Parathyroid adenoma (tissue), 2 donors: ENCODE measurements around the gene SMOC2.
"Not testable (repeated sequence)": the region's sequence is repeated elsewhere in the genome, so short reads cannot be mapped to it uniquely, and the experiment has no call there.

Experiments used
- H2AFZ ChIP-seq: fragments of 300-600 bp; sonication (generic); one replicate; pipeline ENCODE4 v1.7.0; 2017; ENCODE audit warnings: antibody characterized with exemption, mild to moderate bottlenecking
- H3K27ac ChIP-seq: fragments of 300-600 bp; sonication (generic); one replicate; pipeline ENCODE4 v1.7.0; 2017
- H3K27me3 ChIP-seq: fragments of 300-600 bp; sonication (generic); one replicate; pipeline ENCODE4 v1.7.0; 2017; ENCODE audit warnings: low read length; ENCODE audit not compliant: control insufficient read depth, insufficient read depth
- H3K36me3 ChIP-seq: fragments of 300-600 bp; sonication (generic); one replicate; pipeline ENCODE4 v1.7.0; 2017; ENCODE audit warnings: low read length; ENCODE audit not compliant: control insufficient read depth, insufficient read depth
- H3K4me1 ChIP-seq: fragments of 300-600 bp; sonication (generic); one replicate; pipeline ENCODE4 v1.7.0; 2017; ENCODE audit warnings: control low read depth
- H3K4me2 ChIP-seq: fragments of 300-600 bp; sonication (generic); one replicate; pipeline ENCODE4 v1.7.0; 2017; ENCODE audit warnings: low read length
- H3K4me3 ChIP-seq: fragments of 300-600 bp; sonication (generic); one replicate; pipeline ENCODE4 v1.7.0; 2017; ENCODE audit warnings: low read depth, low read length
- H3K79me2 ChIP-seq: fragments of 300-600 bp; sonication (generic); one replicate; pipeline ENCODE4 v1.7.0; 2017; ENCODE audit warnings: control low read depth
- H3K9ac ChIP-seq: fragments of 300-600 bp; sonication (generic); one replicate; pipeline ENCODE4 v1.7.0; 2017; ENCODE audit warnings: mild to moderate bottlenecking
- H3K9me3 ChIP-seq: fragments of 300-600 bp; sonication (generic); one replicate; pipeline ENCODE4 v1.7.0; 2017; ENCODE audit warnings: low read length; ENCODE audit not compliant: control insufficient read depth
- CTCF ChIP-seq: fragments of 300-600 bp; sonication (generic); IDR thresholded peaks from one replicate; pipeline ENCODE4 v1.7.0; 2017; ENCODE audit warnings: antibody characterized with exemption, mild to moderate bottlenecking
- donor health status: primary hyperparathyroidism.

SMOC2 gene

GRCh38 chr6:168692193-168692914 lies 251.4 kb downstream of the SMOC2 start:
- Histone ChIP-seq H2AFZ (no peak overlapping the region), H3K4me1 (no peaks in the 10 kb centered on the region), H3K36me3 (no peaks in the 10 kb centered on the region), H3K27ac (no peak overlapping the region), H3K9me3 (no peaks in the 10 kb centered on the region), H3K27me3 (no peaks in the 10 kb centered on the region), H3K79me2 (no peaks in the 10 kb centered on the region), H3K9ac (no peak overlapping the region), H3K4me3 (no peak overlapping the region), H3K4me2 (no peak overlapping the region)
- no peak for TF ChIP-seq CTCF

GRCh38 chr6:168692915-168693257 lies 251.9 kb downstream of the SMOC2 start:
- H3K4me3 ChIP-seq, H3K4me2 ChIP-seq, H3K9ac ChIP-seq, H3K9me3 ChIP-seq, H3K79me2 ChIP-seq, H3K4me1 ChIP-seq, H3K27me3 ChIP-seq, H3K36me3 ChIP-seq, H2AFZ ChIP-seq, H3K27ac ChIP-seq: not testable (repeated sequence)

- not testable (repeated sequence) for H3K27ac ChIP-seq, H3K27me3 ChIP-seq, H3K9me3 ChIP-seq, H3K4me3 ChIP-seq, H3K4me2 ChIP-seq, H3K9ac ChIP-seq, H2AFZ ChIP-seq, H3K36me3 ChIP-seq, H3K4me1 ChIP-seq, H3K79me2 ChIP-seq
Measured at GRCh38 chr6:168694797-168695196, 253.8 kb downstream of the SMOC2 start.

- TF ChIP-seq CTCF, result no peak
- H3K4me2 ChIP-seq, result no peak overlapping the region
Measured at GRCh38 chr6:168695701-168696100, 254.7 kb downstream of the SMOC2 start.

GRCh38 chr6:168698923-168699322 lies 257.9 kb downstream of the SMOC2 start:
- Histone ChIP-seq H3K79me2 (no peaks in the 10 kb centered on the region), H3K9ac (no peak overlapping the region), H3K36me3 (no peaks in the 10 kb centered on the region), H3K27me3 (no peaks in the 10 kb centered on the region), H3K27ac (no peak overlapping the region), H3K4me2 (no peak overlapping the region), H3K4me1 (no peaks in the 10 kb centered on the region), H3K9me3 (no peaks in the 10 kb centered on the region), H3K4me3 (no peak overlapping the region), H2AFZ (no peak overlapping the region)
- TF ChIP-seq CTCF, result no peak

More at GRCh38 chr6:168695701-168696100, 254.7 kb downstream of the SMOC2 start:
- Histone ChIP-seq H3K36me3 (no peaks in the 10 kb centered on the region), H3K27me3 (no peaks in the 10 kb centered on the region), H3K4me1 (no peaks in the 10 kb centered on the region), H3K4me3 (no peak overlapping the region), H3K9ac (no peak overlapping the region), H2AFZ (no peak overlapping the region), H3K9me3 (no peaks in the 10 kb centered on the region), H3K27ac (no peak overlapping the region), H3K79me2 (no peaks in the 10 kb centered on the region)
